Measurements from ENCODE around the gene COLGALT1.
A peak's percentile ranks its signal among the peaks of the same experiment; 100 is the strongest.
"Not testable (repeated sequence)": the region's sequence is repeated elsewhere in the genome, so short reads cannot be mapped to it uniquely, and the experiment has no call there.

The COLGALT1 gene

DNA sequence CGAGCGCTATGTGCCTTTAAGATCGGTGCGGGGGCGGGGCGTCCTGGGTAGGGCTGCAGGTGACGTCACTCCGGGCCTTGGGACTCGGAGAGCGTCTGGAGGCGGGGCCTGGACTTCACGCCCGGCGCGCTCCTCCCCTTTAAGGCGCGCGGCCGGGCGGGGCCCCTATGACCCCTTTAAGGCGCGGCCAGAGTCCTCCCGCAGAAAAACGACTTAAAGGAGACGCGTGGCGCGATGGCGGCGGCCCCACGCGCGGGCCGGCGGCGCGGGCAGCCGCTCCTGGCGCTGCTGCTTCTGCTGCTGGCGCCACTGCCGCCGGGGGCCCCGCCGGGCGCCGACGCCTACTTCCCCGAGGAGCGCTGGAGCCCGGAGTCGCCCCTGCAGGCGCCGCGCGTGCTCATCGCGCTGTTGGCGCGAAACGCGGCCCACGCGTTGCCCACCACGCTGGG, at the start of gene COLGALT1:
TSS of gene COLGALT1 (plus strand) at position 170 of the 449 bp plus-strand sequence. CDS start at position 235, 65 bp downstream.
- DNase-seq: peak; percentile 89

DNA sequence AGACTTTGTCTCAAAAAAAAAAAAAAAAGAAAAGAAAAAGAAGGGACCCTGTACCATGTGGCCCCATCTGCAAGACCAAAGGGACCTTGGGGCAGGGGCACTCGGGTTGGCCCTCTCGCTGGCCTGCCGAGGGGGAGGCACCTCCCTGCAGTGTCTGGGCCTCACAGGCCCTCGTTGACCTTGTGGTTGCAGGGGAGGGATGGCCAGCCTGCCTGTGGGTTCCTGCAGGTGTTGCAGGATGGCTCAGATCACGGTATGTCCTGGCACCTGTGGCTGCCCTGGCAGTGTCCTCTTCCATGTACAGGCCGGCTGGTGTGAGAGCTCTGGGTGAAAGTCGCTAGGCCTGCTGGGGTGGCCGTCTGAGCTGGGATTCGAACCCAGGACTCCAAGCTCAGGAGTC, 48.7 kb upstream of the COLGALT1 start:
- DNase-seq: no peak

DNA sequence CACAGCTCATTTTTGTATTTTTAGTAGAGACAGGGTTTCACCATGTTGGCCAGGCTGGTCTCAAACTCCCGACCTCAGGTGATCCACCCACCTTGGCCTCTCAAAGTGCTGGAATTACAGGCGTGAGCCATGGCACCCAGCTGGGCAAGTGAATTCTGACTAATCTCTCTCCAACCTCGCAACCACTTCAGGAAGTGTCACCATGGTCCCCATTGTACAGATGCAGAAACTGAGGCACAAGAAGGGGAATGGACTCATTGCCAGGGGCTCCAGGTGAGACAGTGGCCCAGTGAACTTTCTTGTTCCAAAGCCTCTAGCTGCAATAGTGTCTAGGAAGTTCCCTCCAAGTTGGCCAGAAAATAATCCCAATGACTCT, 46.9 kb upstream of the COLGALT1 start:
- DNase-seq: not testable (repeated sequence)

DNA sequence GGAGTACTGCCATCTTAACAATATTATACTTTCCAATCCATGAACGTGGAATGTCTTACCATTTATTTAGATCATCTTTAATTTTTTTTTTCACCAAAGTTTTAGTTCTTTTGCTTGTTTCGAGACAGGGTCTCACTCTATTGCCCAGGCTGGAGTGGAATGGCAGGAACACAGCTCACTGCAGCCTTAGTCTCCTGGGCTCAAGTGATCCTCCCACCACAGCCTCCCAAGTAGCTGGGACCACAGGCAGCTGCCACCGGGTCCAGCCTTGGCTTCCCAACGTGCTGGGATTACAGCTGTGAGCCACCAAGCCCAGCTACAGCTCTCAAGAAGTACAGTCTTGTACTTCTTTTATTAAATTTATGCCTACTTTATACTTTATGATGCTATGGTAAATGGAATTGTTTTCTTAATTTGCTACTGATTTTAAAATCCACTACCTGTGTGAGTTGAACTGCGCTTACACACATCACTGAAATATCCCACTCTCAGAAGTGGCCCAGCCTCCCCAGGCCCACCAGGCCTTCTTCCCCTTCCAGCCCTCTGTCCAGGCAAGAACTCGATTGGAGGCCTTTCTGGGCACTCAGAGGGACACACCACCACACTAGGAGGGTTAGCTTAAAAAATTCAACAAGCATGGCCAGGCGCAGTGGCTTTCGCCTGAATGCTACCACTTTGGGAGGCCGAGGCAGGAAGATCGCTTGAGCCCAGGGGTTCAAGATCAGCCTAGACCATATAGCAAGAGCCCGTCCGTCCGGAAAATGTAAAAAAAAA, 45.0 kb upstream of the COLGALT1 start:
- no peak for DNase-seq

DNA sequence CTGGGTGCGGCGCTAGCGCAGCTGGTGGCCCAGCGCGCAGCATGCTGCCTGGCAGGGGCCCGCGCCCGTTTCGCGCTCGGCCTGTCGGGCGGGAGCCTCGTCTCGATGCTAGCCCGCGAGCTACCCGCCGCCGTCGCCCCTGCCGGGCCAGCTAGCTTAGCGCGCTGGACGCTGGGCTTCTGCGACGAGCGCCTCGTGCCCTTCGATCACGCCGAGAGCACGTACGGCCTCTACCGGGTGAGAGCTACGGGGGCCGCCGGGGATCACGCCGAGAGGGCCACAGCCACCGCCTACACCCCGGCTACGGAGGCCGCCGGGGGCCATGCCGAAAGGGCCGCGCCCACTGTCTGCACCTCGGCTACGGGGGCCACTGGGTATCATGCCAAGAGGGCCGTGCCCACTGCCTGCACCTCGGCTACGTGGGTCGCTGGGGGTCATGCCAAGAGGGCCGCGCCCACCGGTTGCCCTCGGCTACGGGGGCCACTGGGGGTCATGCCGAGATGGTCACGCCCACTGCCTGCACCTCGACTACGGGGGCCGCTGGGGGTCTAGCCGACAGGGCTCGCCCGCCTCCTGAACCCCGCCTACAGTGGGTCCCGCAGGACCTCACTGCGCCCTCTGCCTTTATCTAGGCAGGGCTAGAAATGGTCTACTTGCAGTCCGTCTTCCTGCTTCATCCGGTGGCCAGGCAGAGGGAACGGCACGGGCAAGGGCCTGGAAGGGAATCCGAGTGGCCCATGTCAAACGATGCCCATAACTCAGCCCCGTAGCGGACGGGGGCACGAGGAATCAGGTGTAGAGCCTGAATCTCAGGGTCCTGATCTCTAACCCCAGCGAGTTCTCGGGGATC, 43.5 kb upstream of the COLGALT1 start:
- DNase-seq: peak; percentile 45

DNA sequence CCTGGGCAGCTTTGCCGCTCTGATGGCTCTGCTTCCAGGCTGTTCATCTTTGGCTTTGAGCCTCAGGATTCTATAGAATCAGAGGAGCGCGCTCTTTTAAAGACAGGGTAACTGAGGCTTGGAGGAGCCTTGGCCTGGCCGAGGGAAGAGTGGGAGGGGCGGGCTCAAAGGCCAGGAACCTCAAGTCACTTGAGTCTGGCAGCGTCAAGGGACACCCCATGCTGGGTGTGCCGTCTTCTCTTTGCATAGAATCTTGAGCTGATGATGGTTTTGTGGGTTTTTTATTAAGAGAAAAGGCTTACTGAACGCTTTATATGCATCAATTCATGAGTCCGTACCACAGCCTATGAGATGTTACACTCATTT, 42.9 kb upstream of the COLGALT1 start:
- no peak for DNase-seq

DNA sequence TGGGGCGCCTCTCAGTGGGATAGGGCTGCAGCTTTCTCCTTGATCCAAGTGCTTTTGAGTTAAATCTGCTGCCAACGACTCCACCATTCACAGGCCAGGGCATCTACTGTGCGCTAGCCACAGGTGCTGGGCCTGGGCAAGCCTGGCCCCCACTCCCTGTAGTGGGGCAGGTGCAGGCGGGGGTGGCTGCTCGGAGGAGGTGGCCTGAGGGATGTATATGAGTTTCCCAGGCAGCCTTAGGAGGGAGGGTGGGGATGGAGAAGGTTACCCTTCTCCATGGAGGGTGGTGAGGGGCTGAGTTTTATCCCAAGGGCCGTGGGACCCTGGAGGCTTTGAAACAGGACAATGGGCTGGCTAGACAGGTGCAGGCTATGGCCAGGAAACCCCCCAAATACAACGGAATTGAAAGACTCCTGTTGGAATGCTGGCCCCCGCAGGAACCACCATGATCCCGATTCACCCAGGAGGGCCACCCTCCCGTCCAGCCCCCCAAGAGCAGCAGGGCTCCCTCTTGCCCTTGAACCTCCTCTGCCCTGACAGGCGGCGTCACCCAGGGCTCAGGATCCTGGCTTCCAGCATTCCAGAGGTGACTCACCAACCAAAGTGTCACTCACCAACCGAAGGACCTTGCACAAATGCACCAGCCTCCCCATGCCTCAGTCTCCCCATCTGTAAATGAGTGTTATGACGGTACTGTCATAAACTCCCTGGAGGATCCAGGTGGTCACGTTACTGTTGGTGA, 39.9 kb upstream of the COLGALT1 start:
- no peak for DNase-seq

DNA sequence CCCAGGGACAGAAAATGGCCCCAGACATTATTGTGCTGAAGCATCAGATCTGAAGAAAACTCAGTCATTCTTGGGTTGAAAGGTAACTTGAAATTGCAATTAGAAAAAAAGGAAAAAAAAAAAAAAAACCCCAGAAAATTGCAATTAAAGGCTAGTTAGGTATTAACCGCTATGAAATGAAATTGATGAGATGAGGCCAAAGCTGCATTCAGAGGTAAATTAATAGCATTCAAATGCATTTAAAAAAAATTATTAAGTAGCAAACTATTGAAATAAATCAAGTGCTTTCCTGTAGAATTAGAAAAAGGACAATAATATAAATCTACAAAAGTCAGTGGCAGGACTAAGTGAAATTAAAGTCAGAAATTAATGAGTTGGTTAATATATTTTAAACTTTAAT, 37.6 kb upstream of the COLGALT1 start:
- no peak for DNase-seq

DNA sequence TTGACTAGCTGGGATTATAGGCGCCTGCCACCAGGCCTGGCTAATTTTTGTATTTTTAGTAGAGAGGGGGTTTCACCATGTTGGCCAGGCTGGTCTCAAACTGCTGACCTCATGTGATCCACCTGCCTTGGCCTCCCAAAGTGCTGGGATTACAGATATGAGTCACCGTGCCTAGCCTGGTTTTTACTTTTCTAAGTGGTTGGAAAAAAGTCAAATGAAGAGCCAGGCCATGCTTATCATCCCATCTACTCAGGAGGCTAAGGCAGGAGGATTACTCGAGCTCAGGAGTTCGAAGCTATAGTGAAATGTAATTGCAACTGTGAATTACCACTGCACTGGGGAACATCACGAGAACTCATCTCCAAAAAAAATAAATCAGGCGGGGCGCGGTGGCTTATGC, 36.8 kb upstream of the COLGALT1 start:
- not testable (repeated sequence) for DNase-seq

DNA sequence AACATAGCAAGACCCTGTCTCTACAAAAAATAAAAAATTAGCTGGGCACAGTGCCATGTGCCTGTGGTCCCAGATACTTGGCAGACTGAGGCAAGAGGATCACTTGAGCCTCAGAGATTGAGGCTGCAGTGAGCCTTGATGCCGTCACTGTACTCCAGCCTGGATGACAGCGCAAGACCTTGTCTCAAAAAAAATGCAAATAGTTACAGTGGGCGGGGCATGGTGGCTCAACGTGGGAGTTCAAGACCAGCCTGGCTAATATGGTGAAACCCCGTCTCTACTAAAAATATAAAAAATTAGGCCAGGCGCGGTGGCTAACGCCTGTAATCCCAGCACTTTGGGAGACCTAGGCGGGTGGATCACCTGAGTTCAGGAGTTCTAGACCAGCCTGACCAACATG, 35.5 kb upstream of the COLGALT1 start:
- DNase-seq: no peak

DNA sequence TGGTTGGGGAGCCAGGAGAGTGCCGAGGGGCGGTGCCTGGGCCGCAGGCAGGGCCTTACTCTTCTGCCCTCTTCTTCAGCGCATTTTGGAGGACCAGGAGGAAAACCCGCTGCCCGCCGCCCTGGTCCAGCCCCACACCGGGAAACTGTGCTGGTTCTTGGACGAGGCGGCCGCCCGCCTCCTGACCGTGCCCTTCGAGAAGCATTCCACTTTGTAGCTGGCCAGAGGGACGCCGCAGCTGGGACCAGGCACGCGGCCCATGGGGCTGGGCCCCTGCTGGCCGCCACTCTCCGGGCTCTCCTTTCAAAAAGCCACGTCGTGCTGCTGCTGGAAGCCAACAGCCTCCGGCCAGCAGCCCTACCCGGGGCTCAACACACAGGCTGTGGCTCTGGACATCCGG, 34.6 kb upstream of the COLGALT1 start:
- DNase-seq: no peak

DNA sequence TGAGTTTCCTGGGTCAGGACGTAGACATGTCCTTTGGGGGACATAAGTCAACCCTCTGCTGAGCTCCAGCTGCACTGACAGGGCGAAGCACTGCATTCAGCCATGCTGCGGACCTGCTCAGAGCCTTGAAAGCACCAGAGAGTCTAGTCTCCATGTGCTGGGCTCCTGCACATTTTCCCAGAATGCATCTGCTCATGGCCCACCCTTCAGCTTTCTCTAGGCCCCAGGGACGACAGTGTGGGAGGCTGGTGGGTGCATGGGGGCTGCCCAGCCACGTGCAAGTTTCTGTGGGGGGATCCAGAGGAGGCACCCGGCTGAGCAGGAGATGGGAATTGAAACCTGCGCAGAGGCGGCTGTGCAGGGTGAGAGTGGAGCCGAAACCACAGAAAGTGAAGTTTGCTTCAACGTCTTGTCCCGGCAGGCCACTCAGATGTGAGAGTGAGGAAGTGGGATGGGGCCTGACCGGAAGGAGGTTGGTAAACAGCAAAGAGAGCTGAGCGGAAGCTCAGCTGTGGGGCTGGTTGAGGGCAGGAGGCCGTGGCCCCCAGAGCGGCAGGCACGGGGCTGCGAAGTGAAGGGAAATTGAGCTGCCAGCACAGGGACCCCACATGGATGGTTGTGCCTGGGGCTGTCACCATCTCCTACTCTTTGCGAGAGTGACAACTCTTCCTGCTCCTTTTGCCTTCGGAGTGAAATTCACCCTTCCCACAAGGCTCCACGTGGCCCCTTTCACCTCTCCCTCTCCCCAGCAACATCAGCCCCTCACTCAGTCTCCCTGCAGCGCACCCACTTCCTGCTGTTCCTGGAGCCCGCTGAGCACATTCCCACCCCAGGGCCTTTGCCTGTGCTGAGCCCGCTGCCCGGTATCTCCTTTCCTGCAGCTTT, 32.2 kb upstream of the COLGALT1 start:
- no peak for DNase-seq

DNA sequence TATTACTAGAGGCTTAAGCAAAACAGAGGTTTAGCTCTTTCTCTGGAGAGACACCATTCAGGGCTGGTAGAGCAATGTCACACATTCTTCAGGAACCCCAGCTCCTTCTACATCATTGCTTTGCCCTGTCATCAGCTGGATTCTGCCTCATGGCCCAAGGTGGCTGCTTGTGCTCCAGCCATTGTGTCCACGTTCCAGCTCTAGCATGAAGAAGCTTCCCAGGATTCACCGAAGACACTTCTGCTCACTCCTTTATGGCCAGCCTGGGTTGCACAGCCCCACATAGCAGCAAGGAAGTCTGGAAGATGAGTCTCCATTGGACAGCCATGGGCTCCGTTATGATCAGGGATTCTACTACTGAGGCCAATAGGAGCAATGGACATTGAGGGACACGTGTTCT, 30.8 kb upstream of the COLGALT1 start:
- DNase-seq: no peak

DNA sequence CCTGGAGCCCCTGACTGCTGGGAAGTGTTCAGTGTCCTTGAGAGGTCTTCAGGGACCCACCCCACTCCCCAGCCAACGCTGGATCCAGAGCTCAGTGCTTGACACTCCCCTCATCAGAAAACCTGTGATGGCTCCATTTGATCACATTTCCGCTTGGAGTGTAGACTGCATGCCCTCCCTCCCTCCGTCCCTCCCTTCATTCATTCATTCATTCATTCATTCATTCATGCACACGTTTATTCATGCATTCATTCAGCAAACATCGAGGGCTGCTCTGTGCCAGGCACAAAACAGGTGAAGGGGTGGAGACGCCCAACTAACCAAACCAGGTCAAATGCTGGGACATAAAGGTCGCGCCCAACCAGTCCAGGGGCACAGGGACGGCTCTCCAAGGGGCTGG, 30.3 kb upstream of the COLGALT1 start:
- DNase-seq: no peak

DNA sequence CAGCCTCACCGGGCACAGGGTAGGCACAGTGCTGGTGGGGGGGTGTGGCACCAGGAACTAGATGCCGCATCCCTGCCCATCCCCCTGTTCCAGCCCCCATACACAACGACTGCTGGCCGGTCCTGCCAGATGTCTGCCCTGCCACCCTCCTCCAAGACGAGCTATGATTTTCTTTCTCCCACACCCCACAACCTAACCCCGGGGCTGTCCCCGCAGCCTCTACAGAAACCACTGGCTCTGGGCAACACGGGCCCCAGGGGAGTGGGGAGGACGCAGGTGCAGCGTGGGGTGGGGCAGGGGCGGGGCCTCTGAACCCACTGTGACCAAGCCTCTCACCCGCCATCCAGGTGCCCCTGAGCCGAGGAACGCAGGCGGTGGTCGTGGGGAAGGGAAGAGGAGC, 28.5 kb upstream of the COLGALT1 start:
- no peak for DNase-seq

DNA sequence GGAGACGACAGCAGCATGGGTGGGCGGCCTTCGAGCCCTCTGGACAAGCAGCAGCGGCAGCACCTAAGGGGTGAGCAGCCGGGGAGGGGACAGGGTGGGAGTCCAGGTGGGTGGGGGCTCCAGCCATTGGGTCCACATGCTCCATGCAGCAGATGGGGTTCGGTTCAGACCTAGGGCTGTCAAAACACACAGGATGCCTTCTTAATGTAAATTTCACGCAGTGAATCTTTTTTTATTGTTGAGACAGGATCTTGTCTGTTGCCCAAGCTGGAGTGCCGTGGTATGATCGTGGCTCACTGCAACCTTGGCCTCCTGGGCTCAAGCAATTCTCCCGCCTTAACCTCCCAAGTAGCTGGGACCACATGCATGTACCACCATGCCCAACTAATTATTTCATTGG, 28.1 kb upstream of the COLGALT1 start:
- no peak for DNase-seq

DNA sequence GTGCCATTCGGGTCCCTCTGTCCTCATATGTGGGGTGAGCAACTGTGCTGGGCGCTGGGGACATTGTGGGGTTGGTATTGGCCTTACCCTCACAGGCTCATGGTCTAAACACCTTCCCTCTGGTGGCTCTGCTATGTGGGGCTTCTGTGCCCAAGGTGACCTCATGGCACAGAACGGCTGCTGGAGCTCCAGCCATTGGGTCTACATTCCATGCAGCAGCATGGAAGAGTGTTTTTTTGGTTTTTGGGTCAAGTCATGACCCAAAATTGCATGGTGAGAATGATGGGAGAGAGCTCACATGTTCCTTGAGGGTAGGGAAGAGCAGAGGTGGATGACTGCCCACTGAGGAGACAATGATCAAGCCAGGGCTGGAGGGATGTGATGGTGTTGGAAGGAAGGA, 26.8 kb upstream of the COLGALT1 start:
- DNase-seq: no peak

DNA sequence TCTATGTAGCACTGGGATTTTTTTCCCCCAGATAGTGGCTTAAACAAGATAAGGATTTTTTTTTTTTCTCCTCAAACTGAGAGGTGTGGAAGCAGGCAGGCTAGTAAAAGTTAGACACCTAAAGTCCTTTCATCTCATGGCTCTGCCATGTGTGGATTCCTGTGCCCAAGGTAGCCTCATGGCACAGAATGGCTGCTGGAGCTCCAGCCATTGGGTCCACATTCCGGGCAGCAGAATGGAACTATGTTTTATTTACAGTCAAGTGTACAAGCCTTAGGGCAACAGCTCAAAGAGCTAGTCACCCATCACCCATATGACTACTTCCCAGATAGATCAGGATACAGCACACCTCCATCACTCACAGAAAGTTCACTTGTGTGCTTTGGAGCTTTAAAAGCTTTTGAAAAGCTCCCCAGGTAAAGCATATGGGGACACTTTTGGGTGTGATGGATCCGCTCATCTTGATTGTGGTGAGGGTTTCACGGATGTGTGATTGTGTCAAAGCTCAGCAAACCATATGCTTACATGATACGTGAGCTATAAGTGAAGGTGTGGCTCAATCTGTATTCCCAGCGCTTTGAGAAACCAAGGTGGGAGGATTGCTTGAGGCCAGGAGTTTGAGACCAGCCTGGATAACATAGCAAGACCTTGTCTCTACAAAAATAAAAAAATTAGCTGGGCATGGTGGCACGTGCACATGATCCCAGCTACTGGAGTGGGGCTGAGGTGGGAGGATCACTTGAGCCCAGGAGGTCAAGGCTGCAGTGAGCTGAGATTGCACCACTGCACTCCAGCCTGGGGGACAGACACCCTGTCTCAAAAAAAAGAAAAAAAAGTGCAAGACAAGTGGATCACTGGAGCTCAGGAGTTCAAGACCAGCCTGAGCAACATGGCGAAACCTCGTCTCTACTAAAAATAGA, 25.9 kb upstream of the COLGALT1 start:
- DNase-seq: no peak

DNA sequence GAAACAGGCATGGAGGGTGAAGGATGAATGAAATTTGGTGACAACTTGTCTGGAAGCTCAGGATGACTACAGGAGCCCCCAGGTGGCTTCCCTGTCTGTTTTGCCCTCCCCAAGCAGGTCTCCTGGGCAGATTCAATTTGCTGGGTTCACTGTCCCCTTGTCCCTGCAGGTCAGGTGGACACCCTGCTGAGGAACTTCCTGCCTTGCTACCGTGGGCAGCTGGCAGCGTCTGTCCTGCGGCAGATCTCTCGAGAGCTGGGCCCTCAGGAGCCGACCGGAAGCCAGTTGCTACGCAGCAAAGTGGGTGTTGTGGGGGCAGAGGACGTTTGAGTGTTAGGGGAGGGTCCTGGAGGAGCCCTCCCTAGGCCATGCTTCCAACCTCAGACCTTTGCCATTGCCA, 24.9 kb upstream of the COLGALT1 start:
- no peak for DNase-seq

DNA sequence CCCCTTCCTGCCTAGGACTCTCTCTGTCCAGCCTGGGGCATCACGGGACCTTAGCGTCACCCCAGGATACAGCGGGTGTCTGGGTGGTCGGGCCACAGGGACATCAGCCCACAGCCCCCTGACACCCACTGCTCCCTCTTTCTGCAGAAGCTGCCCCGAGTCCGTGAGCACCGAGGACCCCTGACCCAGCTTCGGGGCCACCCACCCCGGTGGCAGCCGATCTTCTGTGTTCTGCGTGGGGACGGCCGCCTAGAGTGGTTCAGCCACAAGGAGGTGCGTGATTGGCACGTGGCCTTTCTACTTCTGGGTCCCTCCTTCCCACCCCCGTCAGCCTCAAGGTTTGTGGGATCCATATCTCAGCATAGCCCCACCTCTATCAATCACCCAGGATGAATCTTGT, 23.3 kb upstream of the COLGALT1 start:
- DNase-seq: no peak

DNA sequence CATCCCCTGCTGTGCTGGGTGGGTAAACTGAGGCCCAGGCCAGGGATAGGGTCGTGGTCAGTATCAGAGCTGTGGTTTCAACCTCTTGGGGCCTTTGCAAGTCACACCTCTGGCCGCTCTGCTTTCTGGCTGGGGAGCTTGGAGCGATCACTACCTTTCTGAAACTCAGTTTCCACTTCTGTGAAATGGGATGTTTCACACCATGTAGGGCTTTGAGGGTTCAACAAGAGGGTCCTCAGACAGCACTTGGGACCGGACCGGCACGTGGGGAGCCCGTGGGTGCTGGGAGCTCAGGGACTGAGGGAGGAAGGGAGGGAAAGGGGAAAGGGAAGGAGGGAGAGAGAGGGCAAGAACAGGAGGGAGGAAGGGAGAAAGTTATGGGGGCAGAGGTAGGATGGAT, 22.9 kb upstream of the COLGALT1 start:
- no peak for DNase-seq

All from kidney glomerular epithelial cell (primary cell).